ENCODE results near the gene ADGRE3.

- TF ChIP-seq CTCF (IDR thresholded peaks at IDR 0.05; ENCODE audit: borderline replicate concordance, extremely low read depth, low read length, poor library complexity, severe bottlenecking) (no peak), EZH2 (IDR thresholded peaks at IDR 0.05; ENCODE audit: borderline replicate concordance, low read depth, low read length, severe bottlenecking) (no peak)
Measured at GRCh38 chr19:14722127-14722526, 47.5 kb upstream of the ADGRE3 start.
